Measurements from ENCODE around the gene ZNF189.

The ZNF189 gene

GRCh38 chr9:101356619-101357018, 42.0 kb upstream of the ZNF189 start:
- Histone ChIP-seq H3K9ac (ENCODE audit: low read depth, low read length, poor library complexity, severe bottlenecking) (no peak overlapping the region), H3K4me3 (ENCODE audit: low read length, poor library complexity, severe bottlenecking) (no peak overlapping the region), H3F3A (ENCODE audit: low read depth) (no peaks in the 10 kb centered on the region), H3K36me3 (ENCODE audit: insufficient read depth, low read length) (no peaks in the 10 kb centered on the region), H3K79me2 (ENCODE audit: insufficient read depth, low read length) (no peaks in the 10 kb centered on the region), H2AFZ (ENCODE audit: low read length) (no peak overlapping the region), H3K4me2 (ENCODE audit: low read depth, low read length, poor library complexity, severe bottlenecking) (no peak overlapping the region), H4K20me1 (ENCODE audit: insufficient read depth, low read length, poor library complexity, severe bottlenecking) (no peaks in the 10 kb centered on the region), H3K9me3 (ENCODE audit: insufficient read depth, low read depth, low read length) (no peaks in the 10 kb centered on the region), H3K4me1 (ENCODE audit: insufficient read depth, low read length, poor library complexity, severe bottlenecking) (no peaks in the 10 kb centered on the region), H3K9me2 (replicated peaks; ENCODE audit: low read depth, low read length) (no peaks in the 10 kb centered on the region), H3K27me3 (ENCODE audit: insufficient read depth, low read length, poor library complexity, severe bottlenecking) (no peaks in the 10 kb centered on the region)
- TF ChIP-seq EZH2phosphoT487 (IDR thresholded peaks at IDR 0.05; ENCODE audit: borderline replicate concordance): no peak
- TF ChIP-seq CTCF (conservative IDR thresholded peaks at IDR 0.05; ENCODE audit: low read length): no peak

GRCh38 chr9:101359679-101360078, 39.0 kb upstream of the ZNF189 start:
- Histone ChIP-seq H3K9me3 (ENCODE audit: insufficient read depth, low read depth, low read length) (no peaks in the 10 kb centered on the region), H3K4me1 (ENCODE audit: insufficient read depth, low read length, poor library complexity, severe bottlenecking) (no peaks in the 10 kb centered on the region), H4K20me1 (ENCODE audit: insufficient read depth, low read length, poor library complexity, severe bottlenecking) (no peaks in the 10 kb centered on the region), H2AFZ (ENCODE audit: low read length) (no peak overlapping the region), H3K9ac (ENCODE audit: low read depth, low read length, poor library complexity, severe bottlenecking) (no peak overlapping the region), H3K27me3 (ENCODE audit: insufficient read depth, low read length, poor library complexity, severe bottlenecking) (no peaks in the 10 kb centered on the region), H3K36me3 (ENCODE audit: insufficient read depth, low read length) (no peaks in the 10 kb centered on the region), H3F3A (ENCODE audit: low read depth) (no peaks in the 10 kb centered on the region), H3K79me2 (ENCODE audit: insufficient read depth, low read length) (no peaks in the 10 kb centered on the region), H3K9me2 (replicated peaks; ENCODE audit: low read depth, low read length) (no peaks in the 10 kb centered on the region), H3K4me3 (ENCODE audit: low read length, poor library complexity, severe bottlenecking) (no peak overlapping the region), H3K4me2 (ENCODE audit: low read depth, low read length, poor library complexity, severe bottlenecking) (no peak overlapping the region)
- TF ChIP-seq EZH2phosphoT487 (IDR thresholded peaks at IDR 0.05; ENCODE audit: borderline replicate concordance): no peak

- Histone ChIP-seq H3K4me3 (ENCODE audit: low read length, poor library complexity, severe bottlenecking) (no peak overlapping the region), H4K20me1 (ENCODE audit: insufficient read depth, low read length, poor library complexity, severe bottlenecking) (no peaks in the 10 kb centered on the region), H3K27me3 (ENCODE audit: insufficient read depth, low read length, poor library complexity, severe bottlenecking) (no peaks in the 10 kb centered on the region), H3K79me2 (ENCODE audit: insufficient read depth, low read length) (no peaks in the 10 kb centered on the region), H3K9ac (ENCODE audit: low read depth, low read length, poor library complexity, severe bottlenecking) (no peak overlapping the region), H3K4me1 (ENCODE audit: insufficient read depth, low read length, poor library complexity, severe bottlenecking) (no peaks in the 10 kb centered on the region), H3K4me2 (ENCODE audit: low read depth, low read length, poor library complexity, severe bottlenecking) (no peak overlapping the region), H3K9me2 (replicated peaks; ENCODE audit: low read depth, low read length) (no peaks in the 10 kb centered on the region), H2AFZ (ENCODE audit: low read length) (no peak overlapping the region), H3K36me3 (ENCODE audit: insufficient read depth, low read length) (no peaks in the 10 kb centered on the region), H3F3A (ENCODE audit: low read depth) (no peaks in the 10 kb centered on the region), H3K9me3 (ENCODE audit: insufficient read depth, low read depth, low read length) (no peaks in the 10 kb centered on the region)
- TF ChIP-seq CTCF (conservative IDR thresholded peaks at IDR 0.05; ENCODE audit: low read length): no peak
- no peak for TF ChIP-seq EZH2phosphoT487 (IDR thresholded peaks at IDR 0.05; ENCODE audit: borderline replicate concordance)
Measured at GRCh38 chr9:101360647-101361046, 38.0 kb upstream of the ZNF189 start.

- Histone ChIP-seq H3K9me2 (replicated peaks; ENCODE audit: low read depth, low read length) (no peaks in the 10 kb centered on the region), H3K79me2 (ENCODE audit: insufficient read depth, low read length) (no peaks in the 10 kb centered on the region), H3K4me2 (ENCODE audit: low read depth, low read length, poor library complexity, severe bottlenecking) (no peak overlapping the region), H3K36me3 (ENCODE audit: insufficient read depth, low read length) (no peaks in the 10 kb centered on the region), H3K4me1 (ENCODE audit: insufficient read depth, low read length, poor library complexity, severe bottlenecking) (no peaks in the 10 kb centered on the region), H3K27me3 (ENCODE audit: insufficient read depth, low read length, poor library complexity, severe bottlenecking) (no peaks in the 10 kb centered on the region), H4K20me1 (ENCODE audit: insufficient read depth, low read length, poor library complexity, severe bottlenecking) (no peaks in the 10 kb centered on the region), H3K4me3 (ENCODE audit: low read length, poor library complexity, severe bottlenecking) (no peak overlapping the region), H2AFZ (ENCODE audit: low read length) (no peak overlapping the region), H3F3A (ENCODE audit: low read depth) (no peaks in the 10 kb centered on the region), H3K9ac (ENCODE audit: low read depth, low read length, poor library complexity, severe bottlenecking) (no peak overlapping the region), H3K9me3 (ENCODE audit: insufficient read depth, low read depth, low read length) (no peaks in the 10 kb centered on the region)
- TF ChIP-seq CTCF (conservative IDR thresholded peaks at IDR 0.05; ENCODE audit: low read length) (no peak), EZH2phosphoT487 (IDR thresholded peaks at IDR 0.05; ENCODE audit: borderline replicate concordance) (no peak)
Measured at GRCh38 chr9:101362450-101362849, 36.2 kb upstream of the ZNF189 start.

Measured in Loucy (cell line).